Colon (tissue), 2 donors: ENCODE data around the gene MRPS16.
"Not testable (repeated sequence)": the region's sequence is repeated elsewhere in the genome, so short reads cannot be mapped to it uniquely, and the experiment has no call there.

Experiments used
- FAIRE-seq: peaks from 2 replicates; lab custom pipeline; 2012; peaks lifted over from hg19 to GRCh38; lab: Jason Lieb, UNC
- donor health status: control.
- donor health status: control.

Gene MRPS16

DNA sequence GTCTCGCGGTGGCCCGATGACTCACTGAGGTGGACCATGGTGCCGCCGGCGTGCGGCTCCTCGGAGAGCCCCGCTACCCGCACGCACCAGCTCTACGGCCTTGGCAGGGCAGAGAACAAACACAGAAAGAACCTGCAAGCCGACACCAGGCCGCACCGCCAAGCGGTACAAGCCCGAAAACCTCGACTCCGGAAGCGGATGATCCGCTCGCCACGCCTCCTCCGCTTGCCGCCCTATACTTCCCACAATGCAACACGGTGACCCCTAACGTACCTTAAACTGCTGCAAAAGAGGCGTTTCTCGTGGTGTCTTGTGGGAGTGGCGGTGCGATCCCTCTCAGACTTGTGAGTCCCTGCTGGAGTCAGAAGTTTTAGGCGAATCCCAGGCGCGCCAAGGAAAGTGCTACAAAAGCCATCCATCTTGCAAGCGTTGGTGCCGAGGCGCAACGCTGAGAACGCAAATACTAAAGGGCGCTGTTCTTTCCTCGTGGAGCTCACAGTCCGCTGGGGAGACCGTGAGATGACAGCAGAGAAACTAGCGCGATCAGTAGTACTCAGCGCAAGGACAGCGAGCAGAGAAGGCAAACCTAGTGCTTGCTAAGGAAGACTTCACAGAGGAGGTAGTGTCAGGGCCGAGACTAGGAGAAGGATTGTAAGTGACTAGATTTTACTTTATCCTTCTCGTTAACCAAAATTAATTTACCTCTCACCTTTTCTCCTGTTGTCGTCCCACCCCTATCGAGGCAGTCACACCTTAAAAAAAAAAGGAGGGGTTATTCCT lies at the start of gene MRPS16:
Gene MRPS16, minus strand, starts transcription at position 200 of the 780 bp plus-strand sequence. Its CDS starts 162 bp downstream, at position 38.
- no peak for FAIRE-seq

- FAIRE-seq = no peak
Measured at GRCh38 chr10:73296946-73297345, 44.5 kb upstream of the MRPS16 start.

DNA sequence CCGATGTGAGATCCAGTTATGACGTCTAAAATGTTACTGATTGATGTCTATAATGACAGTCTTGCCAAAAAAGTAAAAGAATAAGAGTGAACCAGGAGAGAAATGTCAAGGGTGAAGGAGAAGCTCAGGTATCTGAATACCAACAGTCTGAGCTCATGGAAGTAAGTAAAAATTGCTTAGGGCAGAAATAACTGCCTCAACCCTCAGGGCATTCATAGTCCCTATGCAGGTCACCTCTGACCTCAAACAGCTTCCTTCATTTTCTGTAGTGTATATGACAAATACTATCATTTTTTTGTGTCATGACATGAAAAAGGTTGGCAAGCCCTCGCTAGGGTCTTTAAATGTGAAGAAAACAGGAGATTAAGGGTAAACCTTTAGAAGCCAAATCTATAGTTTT lies 41.0 kb upstream of the MRPS16 start:
- FAIRE-seq = no peak

- no peak for FAIRE-seq
Measured at GRCh38 chr10:73289958-73290357, 37.5 kb upstream of the MRPS16 start.

DNA sequence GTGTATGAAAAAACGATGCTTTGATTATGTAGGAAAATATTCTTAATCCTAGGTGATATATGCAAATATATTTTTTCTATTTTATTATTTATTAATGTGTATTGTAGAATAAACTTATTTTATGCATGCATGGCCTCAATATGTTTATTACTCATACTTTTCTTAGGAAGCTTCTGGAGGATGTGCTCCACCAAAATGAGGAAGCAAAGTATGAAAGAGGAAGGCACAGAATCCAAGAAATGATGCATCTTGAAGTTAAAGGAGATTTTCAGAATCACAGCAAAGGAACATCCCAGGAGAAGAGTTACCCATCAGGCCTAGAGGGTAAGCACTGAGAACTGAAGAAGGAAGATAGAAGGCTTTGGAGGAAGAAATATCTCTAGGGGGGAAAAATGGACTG lies 35.0 kb upstream of the MRPS16 start:
- FAIRE-seq = no peak

GRCh38 chr10:73281097-73281496 lies 28.7 kb upstream of the MRPS16 start:
- no peak for FAIRE-seq

DNA sequence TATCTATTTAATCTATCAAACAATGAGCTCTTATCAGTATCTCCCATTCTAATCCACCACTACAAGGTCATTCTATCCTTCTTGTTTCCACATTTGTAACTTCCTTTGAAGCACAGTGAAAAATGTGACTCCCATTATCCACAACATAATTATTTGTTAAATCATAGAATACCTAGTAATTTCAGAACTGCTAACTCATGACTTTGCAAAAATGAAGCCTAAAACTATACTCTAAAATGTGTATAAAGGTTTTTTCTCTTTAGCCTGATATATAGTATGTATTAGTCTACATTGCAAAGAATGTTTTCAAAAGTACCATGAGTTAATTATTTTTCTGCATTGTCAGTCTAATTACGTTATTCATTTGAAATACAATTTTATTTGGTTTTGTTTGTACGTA lies 12.0 kb upstream of the MRPS16 start:
- no peak for FAIRE-seq

DNA sequence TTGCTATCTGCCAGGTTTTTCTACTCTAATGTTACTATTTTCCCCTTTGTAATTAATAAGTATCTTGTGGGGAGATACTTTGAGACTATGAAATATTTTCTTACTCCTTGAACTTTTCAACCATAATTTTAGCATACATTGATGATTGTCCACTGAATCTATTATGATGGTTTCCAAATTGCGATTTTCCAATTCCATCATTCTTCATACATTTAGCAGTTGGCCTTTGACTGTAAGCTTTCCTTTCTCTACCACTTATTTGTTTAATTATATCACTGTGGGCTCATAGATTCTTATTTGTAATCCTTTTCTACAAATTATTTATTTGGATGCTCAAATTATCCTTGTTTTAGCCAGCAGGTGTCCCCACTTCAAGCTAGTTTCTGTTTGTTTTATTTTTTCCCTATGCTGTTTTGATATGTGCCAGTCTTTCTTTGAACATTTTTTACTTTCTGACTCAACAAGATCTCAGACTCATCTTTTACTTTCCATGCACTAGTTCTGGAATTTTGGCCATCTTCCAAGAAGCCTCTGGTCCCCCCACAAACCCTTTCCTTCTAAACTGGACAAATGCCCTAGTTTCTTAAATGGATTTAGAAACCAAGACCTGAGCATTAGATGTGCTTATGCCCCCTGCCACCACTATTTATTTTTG lies 11.4 kb upstream of the MRPS16 start:
- FAIRE-seq = no peak

GRCh38 chr10:73262880-73263555 lies 10.6 kb upstream of the MRPS16 start:
- no peak for FAIRE-seq

DNA sequence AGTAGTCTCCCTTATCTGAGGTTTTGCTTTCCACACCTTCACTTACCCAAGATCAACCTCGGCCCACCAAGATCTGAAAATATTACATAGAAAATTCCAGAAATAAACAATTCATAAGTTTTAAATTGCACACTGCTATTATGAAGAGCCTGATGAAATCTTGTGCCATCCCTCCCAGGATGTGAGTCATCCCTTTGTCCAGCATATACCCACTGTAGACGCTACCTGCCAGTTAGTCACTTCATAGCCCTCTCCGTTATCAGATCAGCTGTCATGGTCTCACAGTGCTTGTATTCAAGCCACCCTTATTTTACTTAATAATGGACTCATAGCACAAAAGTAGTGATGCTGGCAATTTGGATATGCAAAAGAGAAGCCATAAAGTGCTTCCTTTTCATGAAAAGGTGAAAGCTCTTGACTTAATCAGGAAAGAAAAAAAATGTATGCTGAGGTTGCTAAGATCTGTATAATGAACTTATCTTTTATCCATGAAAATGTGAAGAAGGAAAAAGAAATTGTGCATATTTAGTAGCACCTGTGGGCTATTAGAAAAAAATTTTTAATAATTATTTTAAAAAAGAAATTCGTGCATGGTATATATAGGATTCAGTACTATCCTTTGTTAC lies 9.8 kb upstream of the MRPS16 start:
- FAIRE-seq = no peak

DNA sequence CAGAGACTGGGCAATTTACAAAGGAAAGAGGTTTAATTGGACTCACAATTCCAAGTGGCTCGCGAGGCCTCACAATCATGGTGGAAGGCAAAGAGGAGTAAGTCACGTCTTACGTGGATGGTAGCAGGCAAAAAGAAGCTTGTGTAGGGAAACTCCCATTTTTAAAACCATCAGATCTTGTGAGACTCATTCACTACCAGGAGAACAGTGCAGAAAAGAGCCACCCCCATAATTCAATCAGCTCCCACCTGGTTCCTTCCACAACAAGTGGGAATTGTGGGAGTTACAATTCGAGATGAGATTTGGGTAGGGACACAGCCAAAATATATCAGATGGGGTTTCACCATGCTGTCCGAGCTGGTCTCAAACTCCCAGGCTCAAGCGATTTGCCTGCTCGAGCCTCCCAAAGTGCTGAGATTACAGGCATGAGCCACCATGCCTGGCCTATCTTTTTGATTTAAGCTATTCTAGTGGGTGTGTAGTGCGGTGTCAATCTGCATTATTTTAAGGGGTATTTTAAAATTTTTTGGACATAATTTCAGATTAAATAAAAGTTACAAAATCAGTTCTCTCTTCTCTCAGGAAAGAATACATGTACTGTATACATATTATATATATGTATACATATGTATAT lies 9.0 kb upstream of the MRPS16 start:
- no peak for FAIRE-seq

GRCh38 chr10:73258612-73259011 lies 6.2 kb upstream of the MRPS16 start:
- FAIRE-seq = not testable (repeated sequence)

DNA sequence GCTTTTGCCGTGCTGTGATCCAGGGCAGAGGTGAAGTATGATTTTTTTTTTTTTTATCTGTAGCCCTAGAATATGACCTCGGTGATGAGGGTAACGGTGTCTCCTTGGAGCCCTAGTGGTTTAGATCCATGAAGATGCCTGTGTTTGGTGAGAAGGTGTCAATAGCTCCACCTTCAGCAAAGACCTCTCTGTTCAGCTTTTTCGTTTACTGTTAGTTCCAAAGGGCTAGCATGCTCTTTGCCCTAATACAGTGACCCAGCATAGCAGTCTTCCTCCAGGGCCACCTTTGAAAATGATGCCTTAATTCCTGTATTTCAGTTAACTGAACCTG lies 746 bp upstream of the MRPS16 start:
- FAIRE-seq = no peak

GRCh38 chr10:73251683-73252444 lies 580 bp downstream of the MRPS16 start:
- no peak for FAIRE-seq

- no peak for FAIRE-seq
Measured at GRCh38 chr10:73248259-73248724, 4.2 kb downstream of the MRPS16 start.

- FAIRE-seq = no peak
Measured at GRCh38 chr10:73247509-73248258, 4.8 kb downstream of the MRPS16 start.

- no peak for FAIRE-seq
Measured at GRCh38 chr10:73246646-73247508, 5.6 kb downstream of the MRPS16 start, which contains the start of gene DNAJC9. Gene DNAJC9, minus strand, starts transcription at chr10:73247255. Its CDS starts 66 bp downstream, at chr10:73247189.

- FAIRE-seq = no peak
Measured at GRCh38 chr10:73246322-73246645, 6.2 kb downstream of the MRPS16 start.

DNA sequence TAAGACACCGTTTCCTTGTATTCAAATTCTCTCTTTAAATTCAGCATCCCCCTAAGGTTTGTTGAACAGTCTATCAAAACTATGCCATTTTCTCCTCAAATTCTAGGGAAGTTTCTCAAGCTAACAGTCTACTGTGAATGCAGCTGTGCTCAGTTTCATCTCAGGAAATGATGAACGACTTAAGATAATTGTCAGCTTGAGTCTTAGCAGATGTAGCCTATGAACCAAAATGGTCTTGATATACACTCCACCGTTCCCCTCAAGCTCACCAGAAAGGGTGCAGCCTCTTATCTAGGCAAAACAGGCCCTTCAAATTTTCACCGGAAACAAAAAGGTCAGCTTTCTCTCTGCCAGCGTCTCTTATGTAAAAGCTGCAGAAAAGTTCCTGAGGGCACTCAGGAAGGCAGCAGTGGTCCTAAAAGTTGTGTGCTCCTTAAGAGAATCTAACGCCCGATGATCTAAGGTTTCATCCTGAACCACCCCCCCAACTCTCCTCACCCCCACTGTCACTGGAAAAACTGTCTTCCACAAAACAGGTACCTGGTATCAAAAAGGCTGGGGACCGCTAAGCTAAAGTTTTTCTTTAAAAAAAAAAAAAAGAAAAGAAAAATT lies 7.5 kb downstream of the MRPS16 start:
- no peak for FAIRE-seq
